Astrocyte (in vitro differentiated cells and primary cell): ENCODE measurements around the gene ME1. TPM values are rescaled to one million over a fixed set of nuclear protein-coding genes. Genes with fewer than 3 reads are reported as not detected.

Experiments
- DNase-seq: peaks from one replicate; pipeline ENCODE4 v3.0.0-alpha.2; 2010; ENCODE audit warnings: low read depth
- FAIRE-seq: peaks from 2 replicates; lab custom pipeline; 2011; peaks lifted over from hg19 to GRCh38; lab: Jason Lieb, UNC
- H2AFZ ChIP-seq: 2 replicates; pipeline ENCODE4 v1.6.0; 2012; ENCODE audit warnings: low read depth, low read length, inconsistent platforms
- H3K27ac ChIP-seq: 2 replicates; pipeline ENCODE4 v1.5.1; 2011; ENCODE audit warnings: low read depth, low read length, inconsistent platforms
- H3K27me3 ChIP-seq: 2 replicates; pipeline ENCODE4 v1.6.0; 2011; ENCODE audit warnings: low read length, inconsistent platforms; ENCODE audit not compliant: insufficient read depth
- H3K36me3 ChIP-seq: 2 replicates; pipeline ENCODE4 v1.5.1; 2011; ENCODE audit warnings: low read length, inconsistent platforms; ENCODE audit not compliant: insufficient read depth
- H3K4me1 ChIP-seq: 2 replicates; pipeline ENCODE4 v1.5.1; 2011; ENCODE audit warnings: low read length, inconsistent platforms; ENCODE audit not compliant: insufficient read depth
- H3K4me2 ChIP-seq: 2 replicates; pipeline ENCODE4 v1.6.0; 2012; ENCODE audit warnings: low read length, inconsistent platforms
- H3K4me3 ChIP-seq: 2 replicates; pipeline ENCODE4 v1.5.1; 2011; ENCODE audit warnings: low read depth, mild to moderate bottlenecking, low read length, inconsistent platforms; ENCODE audit not compliant: insufficient read depth
- H3K79me2 ChIP-seq: 2 replicates; pipeline ENCODE4 v1.6.0; 2012; ENCODE audit warnings: mild to moderate bottlenecking, low read length, inconsistent platforms; ENCODE audit not compliant: insufficient read depth
- H3K9ac ChIP-seq: 2 replicates; pipeline ENCODE4 v1.6.0; 2012; ENCODE audit warnings: mild to moderate bottlenecking, low read length, inconsistent platforms
- H3K9me3 ChIP-seq: 2 replicates; pipeline ENCODE4 v1.5.1; 2012; ENCODE audit warnings: low read depth, mild to moderate bottlenecking, low read length, inconsistent platforms; ENCODE audit not compliant: insufficient read depth
- H4K20me1 ChIP-seq: 2 replicates; pipeline ENCODE4 v1.6.0; 2012; ENCODE audit warnings: low read length, inconsistent platforms; ENCODE audit not compliant: insufficient read depth
- H3K27ac Mint-ChIP-seq: one replicate; pipeline ENCODE4 v1.8.0; 2021; ENCODE audit warnings: mild to moderate bottlenecking, mixed read lengths; ENCODE audit not compliant: unreplicated experiment
- H3K27me3 Mint-ChIP-seq: one replicate; pipeline ENCODE4 v1.8.0; 2021; ENCODE audit warnings: low read depth, mixed read lengths; ENCODE audit not compliant: unreplicated experiment
- H3K36me3 Mint-ChIP-seq: one replicate; pipeline ENCODE4 v1.8.0; 2021; ENCODE audit warnings: low read depth, mixed read lengths; ENCODE audit not compliant: unreplicated experiment
- H3K4me1 Mint-ChIP-seq: one replicate; pipeline ENCODE4 v1.8.0; 2021; ENCODE audit warnings: low read depth, mixed read lengths; ENCODE audit not compliant: unreplicated experiment
- H3K4me3 Mint-ChIP-seq: one replicate; pipeline ENCODE4 v1.8.0; 2021; ENCODE audit warnings: mild to moderate bottlenecking, moderate library complexity, mixed read lengths; ENCODE audit not compliant: unreplicated experiment
- H3K9me3 Mint-ChIP-seq: one replicate; pipeline ENCODE4 v1.8.0; 2021; ENCODE audit warnings: mild to moderate bottlenecking, mixed read lengths; ENCODE audit not compliant: unreplicated experiment
- EZH2 ChIP-seq: IDR thresholded peaks from 2 replicates; pipeline ENCODE4 v1.6.1; 2012; ENCODE audit warnings: mild to moderate bottlenecking, low read length, inconsistent platforms; ENCODE audit not compliant: insufficient read depth
- total RNA-seq: library from RNA; stranded (reverse); gene quantifications from 2 replicates; pipeline ENCODE4 v1.2.1, GENCODE V29; 2021
- TF ChIP-seq, protein P1 (sequence below): IDR thresholded peaks from 2 replicates; pipeline ENCODE4 v1.5.1; 2011; ENCODE audit warnings: low read depth, mild to moderate bottlenecking, inconsistent platforms, low read length, moderate library complexity; ENCODE audit not compliant: insufficient read depth

The ME1 gene
- total RNA-seq, 1 donor from 2014 or later: 38.5 TPM

- Histone ChIP-seq H2AFZ (peak overlapping the region; percentile 97), H3K4me1 (peaks cover 11% of the 10 kb centered on the region), H4K20me1 (no peaks in the 10 kb centered on the region), H3K4me2 (peak overlapping the region; percentile 83), H3K9ac (peak overlapping the region; percentile 82), H3K27ac (peak overlapping the region; percentile 23), H3K27me3 (no peaks in the 10 kb centered on the region), H3K79me2 (no peaks in the 10 kb centered on the region), H3K4me3 (peak overlapping the region; percentile 69), H3K9me3 (no peaks in the 10 kb centered on the region), H3K36me3 (no peaks in the 10 kb centered on the region)
- TF ChIP-seq EZH2: no peak
- TF ChIP-seq, protein P1, sequence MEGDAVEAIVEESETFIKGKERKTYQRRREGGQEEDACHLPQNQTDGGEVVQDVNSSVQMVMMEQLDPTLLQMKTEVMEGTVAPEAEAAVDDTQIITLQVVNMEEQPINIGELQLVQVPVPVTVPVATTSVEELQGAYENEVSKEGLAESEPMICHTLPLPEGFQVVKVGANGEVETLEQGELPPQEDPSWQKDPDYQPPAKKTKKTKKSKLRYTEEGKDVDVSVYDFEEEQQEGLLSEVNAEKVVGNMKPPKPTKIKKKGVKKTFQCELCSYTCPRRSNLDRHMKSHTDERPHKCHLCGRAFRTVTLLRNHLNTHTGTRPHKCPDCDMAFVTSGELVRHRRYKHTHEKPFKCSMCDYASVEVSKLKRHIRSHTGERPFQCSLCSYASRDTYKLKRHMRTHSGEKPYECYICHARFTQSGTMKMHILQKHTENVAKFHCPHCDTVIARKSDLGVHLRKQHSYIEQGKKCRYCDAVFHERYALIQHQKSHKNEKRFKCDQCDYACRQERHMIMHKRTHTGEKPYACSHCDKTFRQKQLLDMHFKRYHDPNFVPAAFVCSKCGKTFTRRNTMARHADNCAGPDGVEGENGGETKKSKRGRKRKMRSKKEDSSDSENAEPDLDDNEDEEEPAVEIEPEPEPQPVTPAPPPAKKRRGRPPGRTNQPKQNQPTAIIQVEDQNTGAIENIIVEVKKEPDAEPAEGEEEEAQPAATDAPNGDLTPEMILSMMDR: no peak
- Mint-ChIP-seq H3K4me1 (peaks cover 4% of the 10 kb centered on the region), H3K36me3 (no peaks in the 10 kb centered on the region), H3K27me3 (no peaks in the 10 kb centered on the region), H3K9me3 (no peaks in the 10 kb centered on the region), H3K27ac (peak overlapping the region; percentile 20), H3K4me3 (peak overlapping the region; percentile 95)
- FAIRE-seq: no peak
- no peak for DNase-seq
These were observed 799 bp upstream of the ME1 start for GRCh38 chr6:83431545-83432155.

DNA sequence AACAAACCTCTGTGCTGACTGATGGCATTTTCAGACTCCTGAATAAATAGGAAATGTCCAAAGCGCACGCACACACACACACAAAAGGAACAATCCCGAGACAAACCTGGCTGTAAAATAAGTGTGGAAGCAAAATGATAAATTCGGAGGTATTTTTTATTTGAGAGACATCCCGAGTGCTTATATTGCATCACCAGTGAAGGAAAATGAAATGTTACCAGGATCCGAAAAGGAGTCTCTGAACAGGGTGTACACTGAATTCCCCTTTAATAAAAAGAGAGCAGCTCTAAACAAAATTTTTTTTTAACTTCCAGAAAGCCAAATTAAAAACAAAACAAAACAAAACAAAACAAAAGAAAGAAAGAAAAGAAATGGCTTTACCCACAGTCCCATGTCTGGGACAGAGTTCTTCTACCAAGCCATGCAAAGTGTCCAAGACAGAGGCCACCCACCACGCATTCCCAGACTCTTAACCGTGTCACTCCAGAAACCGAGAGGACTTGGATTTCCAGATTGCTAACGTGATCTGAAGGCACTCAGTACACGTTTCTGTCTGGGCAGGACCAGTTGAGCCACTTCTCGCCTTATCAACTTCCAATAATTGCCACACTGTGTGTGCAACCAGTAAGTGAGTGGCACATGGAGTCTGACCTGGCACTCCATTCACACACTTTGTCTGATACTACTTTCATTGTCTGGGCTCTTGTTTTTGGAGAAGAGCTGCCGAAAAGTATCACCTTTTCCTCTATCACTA lies 817 bp downstream of the ME1 start:
- no peaks in the 10 kb centered on the region for H3K9me3 ChIP-seq
- H3K79me2 ChIP-seq: no peaks in the 10 kb centered on the region
- Mint-ChIP-seq H3K27ac (peak overlapping the region; percentile 86), H3K4me1 (peaks cover 4% of the 10 kb centered on the region), H3K9me3 (peaks cover 3% of the 10 kb centered on the region), H3K27me3 (no peaks in the 10 kb centered on the region), H3K36me3 (peaks cover 8% of the 10 kb centered on the region), H3K4me3 (peak overlapping the region; percentile 95)
- no peaks in the 10 kb centered on the region for H3K36me3 ChIP-seq
- TF ChIP-seq, protein P1: no peak
- TF ChIP-seq EZH2: no peak
- H3K4me2 ChIP-seq: peak overlapping the region; percentile 83
- no peaks in the 10 kb centered on the region for H3K27me3 ChIP-seq
- H3K9ac ChIP-seq: peak overlapping the region; percentile 82
- H3K27ac ChIP-seq: peak overlapping the region; percentile 50
- peak; percentile 36 for DNase-seq
- peak overlapping the region; percentile 69 for H3K4me3 ChIP-seq
- H4K20me1 ChIP-seq: no peaks in the 10 kb centered on the region
- H3K4me1 ChIP-seq: peaks cover 11% of the 10 kb centered on the region
- H2AFZ ChIP-seq: peak overlapping the region; percentile 97
- FAIRE-seq: no peak
